Gastrocnemius medialis (tissue), 4 donors: Measurements from ENCODE around the gene AGPAT3. TPM values are rescaled to one million over a fixed set of nuclear protein-coding genes. Genes with fewer than 3 reads are reported as not detected.

Experiments used
- ATAC-seq, 2 donors: fragments of 150-250 bp; one replicate each; pipeline ENCODE4 v1.9.1; 2016
- DNase-seq, 2 donors: peaks; one replicate each; pipeline ENCODE4 v3.0.0-alpha.2; 2019
- H3K27ac ChIP-seq, 4 donors: fragments of 200-600 bp; sonication (generic); 1 replicate in 1 of 4; 2 replicates in 3 of 4; pipeline ENCODE4 v1.5.1; 2016 to 2018; ENCODE audit warnings: mild to moderate bottlenecking in 2 of 4, moderate library complexity in 1 of 4
- H3K27me3 ChIP-seq, 3 donors: fragments of 200-600 bp; sonication (generic) in 2 of 3; 1 replicate in 1 of 3; 2 replicates in 2 of 3; pipeline versions ENCODE4 v1.5.1 to v1.6.0; 2016 to 2019; ENCODE audit warnings: mild to moderate bottlenecking in 1 of 3, moderate library complexity in 1 of 3
- H3K36me3 ChIP-seq, 2 donors: fragments of 200-600 bp; sonication (generic) in 1 of 2; one replicate each; pipeline ENCODE4 v1.5.1; 2017 to 2018
- H3K4me1 ChIP-seq, 2 donors: fragments of 200-600 bp; sonication (generic) in 1 of 2; one replicate each; pipeline ENCODE4 v1.5.1; 2016 to 2017; ENCODE audit warnings: mild to moderate bottlenecking in 2 of 2
- H3K4me3 ChIP-seq, 4 donors: fragments of 200-600 bp; sonication (generic) in 3 of 4; 1 replicate in 1 of 4; 2 replicates in 3 of 4; pipeline ENCODE4 v1.5.1; 2016 to 2019; ENCODE audit warnings: mild to moderate bottlenecking in 2 of 4
- H3K9me3 ChIP-seq, 3 donors: fragments of 200-600 bp; sonication (generic) in 2 of 3; 1 replicate in 1 of 3; 2 replicates in 2 of 3; pipeline ENCODE4 v1.5.1; 2016 to 2019
- POLR2A ChIP-seq, 2 donors: fragments of 450-650 bp; IDR thresholded peaks; one replicate each; pipeline ENCODE4 v1.6.1; 2017; ENCODE audit warnings: antibody characterized with exemption in 2 of 2, mild to moderate bottlenecking in 2 of 2, moderate library complexity in 2 of 2
- in situ Hi-C, 4 donors: fragments of 200-750 bp; cut with MboI; loops; one replicate each; pipeline versions ENCODE4 v1.15.0 to v1.8.0; 2017; ENCODE audit warnings: low sequenced_read_pairs in 4 of 4
- intact Hi-C: fragments of 100-400 bp; cut with DNase I; formaldehyde crosslinking; loops from one replicate; pipeline ENCODE4 v1.15.1; 2023; ENCODE audit warnings: low total_unique reads
- total RNA-seq, 4 donors: library from RNA; depleted of rRNA; stranded (reverse); fragments of >200 nt; gene quantifications; one replicate each; pipeline versions ENCODE4 v1.1.0 to v1.2.3, GENCODE V29; 2016
- TF ChIP-seq, protein P1 (sequence below), 5 experiments: fragments of 450-650 bp in 3 of 5; fragments of 200-600 bp in 2 of 5; sonication (generic) in 2 of 5; IDR thresholded peaks in 4 of 5; conservative IDR thresholded peaks in 1 of 5; 1 replicate in 4 of 5; 2 replicates in 1 of 5; pipeline ENCODE4 v1.5.1; 2016 to 2019; ENCODE audit warnings: antibody characterized with exemption in 5 of 5, mild to moderate bottlenecking in 3 of 5, moderate library complexity in 3 of 5

AGPAT3 gene
- total RNA-seq, 4 donors from 2014 or later, result 44.2 to 102 (median 59.3) TPM

GRCh38 chr21:43974791-43975468 is 109.9 kb downstream of the AGPAT3 start:
- H3K4me1 ChIP-seq, result peaks cover 0 to 16% of the 10 kb centered on the region in 2 donors
- no peak for TF ChIP-seq POLR2A (IDR thresholded peaks at IDR 0.05)
- TF ChIP-seq, protein P1, sequence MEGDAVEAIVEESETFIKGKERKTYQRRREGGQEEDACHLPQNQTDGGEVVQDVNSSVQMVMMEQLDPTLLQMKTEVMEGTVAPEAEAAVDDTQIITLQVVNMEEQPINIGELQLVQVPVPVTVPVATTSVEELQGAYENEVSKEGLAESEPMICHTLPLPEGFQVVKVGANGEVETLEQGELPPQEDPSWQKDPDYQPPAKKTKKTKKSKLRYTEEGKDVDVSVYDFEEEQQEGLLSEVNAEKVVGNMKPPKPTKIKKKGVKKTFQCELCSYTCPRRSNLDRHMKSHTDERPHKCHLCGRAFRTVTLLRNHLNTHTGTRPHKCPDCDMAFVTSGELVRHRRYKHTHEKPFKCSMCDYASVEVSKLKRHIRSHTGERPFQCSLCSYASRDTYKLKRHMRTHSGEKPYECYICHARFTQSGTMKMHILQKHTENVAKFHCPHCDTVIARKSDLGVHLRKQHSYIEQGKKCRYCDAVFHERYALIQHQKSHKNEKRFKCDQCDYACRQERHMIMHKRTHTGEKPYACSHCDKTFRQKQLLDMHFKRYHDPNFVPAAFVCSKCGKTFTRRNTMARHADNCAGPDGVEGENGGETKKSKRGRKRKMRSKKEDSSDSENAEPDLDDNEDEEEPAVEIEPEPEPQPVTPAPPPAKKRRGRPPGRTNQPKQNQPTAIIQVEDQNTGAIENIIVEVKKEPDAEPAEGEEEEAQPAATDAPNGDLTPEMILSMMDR (IDR thresholded peaks at IDR 0.05 in 4 of 5, conservative IDR thresholded peaks at IDR 0.05 in 1 of 5), result no peak
- H3K4me3 ChIP-seq, result no peak overlapping the region
- no peaks in the 10 kb centered on the region for H3K27me3 ChIP-seq
- in situ Hi-C loops, result no loop called here
- peak overlapping the region in 2 of 4 donors; percentile 15 to 24 for H3K27ac ChIP-seq
- H3K36me3 ChIP-seq, result peaks cover 0 to 21% of the 10 kb centered on the region in 2 donors
- DNase-seq, result no peak
- H3K9me3 ChIP-seq, result no peaks in the 10 kb centered on the region
- intact Hi-C loops, result loop anchor here (1.0 kb wide), 2 partner anchors 36 to 163 kb away; no protein-coding TSS in a partner anchor
- no peak for ATAC-seq

- peaks cover 0 to 16% of the 10 kb centered on the region in 2 donors for H3K4me1 ChIP-seq
- no peaks in the 10 kb centered on the region for H3K27me3 ChIP-seq
- TF ChIP-seq, protein P1 (IDR thresholded peaks at IDR 0.05 in 4 of 5, conservative IDR thresholded peaks at IDR 0.05 in 1 of 5), result peak; percentile 90 to 96 (median 92)
- no peak for TF ChIP-seq POLR2A (IDR thresholded peaks at IDR 0.05)
- intact Hi-C loops, result loop anchor here (1.0 kb wide), 2 partner anchors 36 to 163 kb away; no protein-coding TSS in a partner anchor
- DNase-seq (peak; percentile 47 to 78), ATAC-seq (peak; percentile 44 to 60)
- H3K4me3 ChIP-seq, result no peak overlapping the region
- peaks cover 0 to 18% of the 10 kb centered on the region in 2 donors for H3K36me3 ChIP-seq
- in situ Hi-C loops, result no loop called here
- no peaks in the 10 kb centered on the region for H3K9me3 ChIP-seq
- H3K27ac ChIP-seq, result peak overlapping the region in 1 of 4 donors; percentile 15
Observed at GRCh38 chr21:43975469-43976098, 110.6 kb downstream of the AGPAT3 start.

DNA sequence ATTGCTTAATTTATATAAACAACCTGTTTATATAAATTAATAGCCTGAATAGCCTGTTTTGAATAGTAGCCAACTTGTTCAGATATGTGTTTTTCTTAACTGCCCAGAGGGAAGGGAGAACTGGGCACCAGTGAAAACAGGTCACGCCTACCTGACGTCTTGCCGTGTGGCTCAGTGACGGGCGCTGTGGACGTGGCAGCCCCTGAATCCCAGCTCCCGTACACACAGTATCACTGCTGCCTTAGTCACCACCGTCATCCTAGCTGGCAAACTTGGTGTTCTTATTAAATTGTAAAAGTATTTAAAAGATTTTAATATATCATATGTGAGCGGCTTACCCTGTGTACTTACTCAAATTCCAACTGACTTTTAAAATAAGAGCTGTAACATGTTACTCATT is 111.6 kb downstream of the AGPAT3 start:
- intact Hi-C loops, result no loop called here
- in situ Hi-C loops, result no loop called here
- Histone ChIP-seq H3K9me3 (no peaks in the 10 kb centered on the region), H3K27me3 (no peaks in the 10 kb centered on the region), H3K27ac (no peak overlapping the region), H3K4me3 (no peak overlapping the region), H3K4me1 (peaks cover 0 to 7% of the 10 kb centered on the region in 2 donors), H3K36me3 (peaks cover 0 to 26% of the 10 kb centered on the region in 2 donors)
- TF ChIP-seq, protein P1 (IDR thresholded peaks at IDR 0.05 in 4 of 5, conservative IDR thresholded peaks at IDR 0.05 in 1 of 5), result no peak
- no peak for TF ChIP-seq POLR2A (IDR thresholded peaks at IDR 0.05)
- no peak for DNase-seq
- no peak for ATAC-seq

- H3K27me3 ChIP-seq, result no peaks in the 10 kb centered on the region
- DNase-seq (no peak), ATAC-seq (no peak)
- intact Hi-C loops (no loop called here), in situ Hi-C loops (no loop called here)
- H3K4me1 ChIP-seq, result peaks cover 0 to 5% of the 10 kb centered on the region in 2 donors
- no peaks in the 10 kb centered on the region for H3K9me3 ChIP-seq
- TF ChIP-seq, protein P1 (IDR thresholded peaks at IDR 0.05 in 4 of 5, conservative IDR thresholded peaks at IDR 0.05 in 1 of 5), result no peak
- TF ChIP-seq POLR2A (IDR thresholded peaks at IDR 0.05), result no peak
- no peak overlapping the region for H3K27ac ChIP-seq
- H3K4me3 ChIP-seq, result no peak overlapping the region
- H3K36me3 ChIP-seq, result peaks cover 0 to 34% of the 10 kb centered on the region in 2 donors
Observed at GRCh38 chr21:43978060-43978459, 113.0 kb downstream of the AGPAT3 start.
